HG03135 (cell line): ENCODE data around the gene RPS27A.
A peak's percentile ranks its signal among the peaks of the same experiment; 100 is the strongest.
"Not testable (repeated sequence)": the region's sequence is repeated elsewhere in the genome, so short reads cannot be mapped to it uniquely, and the experiment has no call there.

Experiments used
- ATAC-seq: cut with Tn5 transposase; IDR thresholded peaks from one replicate; pipeline ENCODE4 v1.9.1; 2021; ENCODE audit warnings: mild to moderate bottlenecking, moderate library complexity; ENCODE audit not compliant: unreplicated experiment

Gene RPS27A

GRCh38 chr2:55236992-55237543, 4.6 kb downstream of the RPS27A start:
- ATAC-seq: no peak

GRCh38 chr2:55239656-55240222, 7.3 kb downstream of the RPS27A start:
- no peak for ATAC-seq

- not testable (repeated sequence) for ATAC-seq
Observed at GRCh38 chr2:55241582-55241981, 9.1 kb downstream of the RPS27A start.

GRCh38 chr2:55242617-55243016, 10.1 kb downstream of the RPS27A start:
- no peak for ATAC-seq

GRCh38 chr2:55245411-55245810, 12.9 kb downstream of the RPS27A start:
- no peak for ATAC-seq

GRCh38 chr2:55247025-55247424, 14.5 kb downstream of the RPS27A start:
- ATAC-seq: no peak

GRCh38 chr2:55252832-55253231, 20.3 kb downstream of the RPS27A start:
- no peak for ATAC-seq

GRCh38 chr2:55259586-55259985, 27.1 kb downstream of the RPS27A start:
- not testable (repeated sequence) for ATAC-seq

GRCh38 chr2:55268288-55268906, 35.9 kb downstream of the RPS27A start:
- ATAC-seq: no peak

GRCh38 chr2:55268907-55269644, 36.6 kb downstream of the RPS27A start, which contains the start of gene MTIF2:
MTIF2 (minus strand) TSS chr2:55269231; CDS start chr2:55263858, 5,373 bp downstream.
- ATAC-seq: peak; percentile 98

GRCh38 chr2:55269645-55269990, 37.1 kb downstream of the RPS27A start:
- no peak for ATAC-seq

- not testable (repeated sequence) for ATAC-seq
Observed at GRCh38 chr2:55274346-55274745, 41.9 kb downstream of the RPS27A start.

GRCh38 chr2:55277310-55277709, 44.8 kb downstream of the RPS27A start:
- ATAC-seq: no peak

- ATAC-seq: not testable (repeated sequence)
Observed at GRCh38 chr2:55279214-55279835, 46.8 kb downstream of the RPS27A start.

GRCh38 chr2:55279859-55280424, 47.5 kb downstream of the RPS27A start:
- ATAC-seq: not testable (repeated sequence)

- ATAC-seq: not testable (repeated sequence)
Observed at GRCh38 chr2:55280851-55281546, 48.5 kb downstream of the RPS27A start.

- peak; percentile 97 for ATAC-seq
Observed at GRCh38 chr2:55282110-55282917, 49.8 kb downstream of the RPS27A start.

- no peak for ATAC-seq
Observed at GRCh38 chr2:55283083-55283482, 50.6 kb downstream of the RPS27A start.
